ENCODE data around the gene ZACN. TPM values are rescaled to one million over a fixed set of nuclear protein-coding genes. Genes with fewer than 3 reads are reported as not detected.
A peak's percentile ranks its signal among the peaks of the same experiment; 100 is the strongest.

ZACN gene
- total and polyA plus RNA-seq, 12 donors, result 0.06 to 3.3 (median 0.19) TPM; not detected in 7

DNA sequence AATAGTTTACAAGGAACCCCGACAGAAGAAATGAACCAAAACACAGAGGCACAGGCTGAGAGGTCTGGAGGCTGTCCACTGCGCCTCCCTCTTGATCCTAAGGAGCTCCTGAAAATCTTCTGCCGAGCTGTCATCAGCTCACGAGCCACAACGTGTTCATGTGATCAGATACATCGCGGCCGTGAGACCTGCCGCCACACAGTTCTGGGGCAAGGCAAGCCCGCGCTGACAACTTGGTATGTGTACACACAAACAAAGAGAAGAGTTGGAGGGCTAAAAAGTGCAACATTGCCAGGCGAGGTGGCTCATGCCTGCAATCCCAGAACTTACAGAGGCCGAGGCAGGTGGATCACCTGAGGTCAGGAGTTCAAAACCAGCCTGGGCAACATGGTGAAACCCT is 17.0 kb downstream of the ZACN start:
- TF ChIP-seq, protein P1, sequence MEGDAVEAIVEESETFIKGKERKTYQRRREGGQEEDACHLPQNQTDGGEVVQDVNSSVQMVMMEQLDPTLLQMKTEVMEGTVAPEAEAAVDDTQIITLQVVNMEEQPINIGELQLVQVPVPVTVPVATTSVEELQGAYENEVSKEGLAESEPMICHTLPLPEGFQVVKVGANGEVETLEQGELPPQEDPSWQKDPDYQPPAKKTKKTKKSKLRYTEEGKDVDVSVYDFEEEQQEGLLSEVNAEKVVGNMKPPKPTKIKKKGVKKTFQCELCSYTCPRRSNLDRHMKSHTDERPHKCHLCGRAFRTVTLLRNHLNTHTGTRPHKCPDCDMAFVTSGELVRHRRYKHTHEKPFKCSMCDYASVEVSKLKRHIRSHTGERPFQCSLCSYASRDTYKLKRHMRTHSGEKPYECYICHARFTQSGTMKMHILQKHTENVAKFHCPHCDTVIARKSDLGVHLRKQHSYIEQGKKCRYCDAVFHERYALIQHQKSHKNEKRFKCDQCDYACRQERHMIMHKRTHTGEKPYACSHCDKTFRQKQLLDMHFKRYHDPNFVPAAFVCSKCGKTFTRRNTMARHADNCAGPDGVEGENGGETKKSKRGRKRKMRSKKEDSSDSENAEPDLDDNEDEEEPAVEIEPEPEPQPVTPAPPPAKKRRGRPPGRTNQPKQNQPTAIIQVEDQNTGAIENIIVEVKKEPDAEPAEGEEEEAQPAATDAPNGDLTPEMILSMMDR (IDR thresholded peaks at IDR 0.05), result no peak
- TF ChIP-seq POLR2A (IDR thresholded peaks at IDR 0.05), result no peak
- 87 to 94% (median 93%) methylated on average over 9 to 13 of the region's 13 CpGs for WGBS, 4 donors
- Histone ChIP-seq H3K4me3 (no peak overlapping the region), H3K27me3 (no peaks in the 10 kb centered on the region), H3K36me3 (replicated peaks in 1 of 2) (peaks cover 0 to 91% of the 10 kb centered on the region in 2 donors), H3K27ac (no peak overlapping the region), H3K9me3 (replicated peaks in 1 of 3) (no peaks in the 10 kb centered on the region), H3K4me1 (replicated peaks in 1 of 2) (no peaks in the 10 kb centered on the region)
- DNase-seq, result no peak
- intact Hi-C loops (cut with DNase I), result no loop called here

DNA sequence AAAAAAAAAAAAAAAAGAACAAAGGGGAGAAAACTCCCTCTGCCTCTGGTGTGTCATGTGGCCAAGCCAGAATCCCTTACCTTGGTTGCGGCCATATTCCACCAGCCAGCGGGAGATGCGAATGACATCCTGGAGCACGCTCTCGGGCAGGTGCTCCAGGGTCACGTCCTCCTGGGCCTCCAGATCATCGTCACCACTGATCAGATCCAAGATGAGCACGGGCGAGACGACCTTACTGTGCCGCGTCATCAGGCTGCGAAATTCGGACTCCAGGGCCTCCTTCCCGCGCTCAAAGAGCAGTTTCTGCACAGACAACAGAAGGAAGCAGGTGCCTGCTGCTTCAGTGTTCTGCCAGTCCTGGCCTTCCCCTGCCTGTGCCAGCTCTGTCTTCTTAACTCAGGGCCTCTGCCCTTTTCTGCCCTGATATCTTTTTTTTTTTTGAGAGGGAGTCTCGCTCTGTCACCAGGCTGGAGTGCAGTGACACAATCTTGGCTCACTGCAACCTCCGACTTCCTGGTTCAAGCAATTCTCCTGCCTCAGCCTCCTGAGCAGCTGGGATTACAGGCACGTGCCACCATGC is 18.8 kb downstream of the ZACN start:
- no peak overlapping the region for H3K27ac ChIP-seq
- peaks cover 4 to 7% of the 10 kb centered on the region in 2 donors for H3K4me1 ChIP-seq (replicated peaks in 1 of 2)
- intact Hi-C loops (cut with DNase I), result no loop called here
- DNase-seq, result no peak
- TF ChIP-seq POLR2A (IDR thresholded peaks at IDR 0.05), result no peak
- TF ChIP-seq, protein P1 (IDR thresholded peaks at IDR 0.05), result no peak
- no peak overlapping the region for H3K4me3 ChIP-seq
- H3K9me3 ChIP-seq (replicated peaks in 1 of 3), result no peaks in the 10 kb centered on the region
- H3K27me3 ChIP-seq, result no peaks in the 10 kb centered on the region
- peaks cover 0 to 88% of the 10 kb centered on the region in 2 donors for H3K36me3 ChIP-seq (replicated peaks in 1 of 2)
- WGBS, 4 donors, result 85 to 94% (median 92%) methylated on average over 13 to 19 of the region's 19 CpGs

GRCh38 chr17:76102944-76103273 is 23.9 kb downstream of the ZACN start:
- Histone ChIP-seq H3K27me3 (no peaks in the 10 kb centered on the region), H3K9me3 (replicated peaks in 1 of 3) (no peaks in the 10 kb centered on the region), H3K27ac (peak overlapping the region in 2 of 5 donors; percentile 72 to 83), H3K36me3 (replicated peaks in 1 of 2) (peaks cover 0 to 38% of the 10 kb centered on the region in 2 donors), H3K4me3 (peak overlapping the region; percentile 56 to 78 (median 72)), H3K4me1 (replicated peaks in 1 of 2) (peaks cover 13 to 15% of the 10 kb centered on the region in 2 donors)
- WGBS, 4 donors, result 0 to 7% (median 2%) methylated on average over 2 to 4 of the region's 4 CpGs
- no peak for DNase-seq
- intact Hi-C loops (cut with DNase I), result no loop called here
- TF ChIP-seq, protein P1 (IDR thresholded peaks at IDR 0.05), result no peak
- TF ChIP-seq POLR2A (IDR thresholded peaks at IDR 0.05), result no peak

DNA sequence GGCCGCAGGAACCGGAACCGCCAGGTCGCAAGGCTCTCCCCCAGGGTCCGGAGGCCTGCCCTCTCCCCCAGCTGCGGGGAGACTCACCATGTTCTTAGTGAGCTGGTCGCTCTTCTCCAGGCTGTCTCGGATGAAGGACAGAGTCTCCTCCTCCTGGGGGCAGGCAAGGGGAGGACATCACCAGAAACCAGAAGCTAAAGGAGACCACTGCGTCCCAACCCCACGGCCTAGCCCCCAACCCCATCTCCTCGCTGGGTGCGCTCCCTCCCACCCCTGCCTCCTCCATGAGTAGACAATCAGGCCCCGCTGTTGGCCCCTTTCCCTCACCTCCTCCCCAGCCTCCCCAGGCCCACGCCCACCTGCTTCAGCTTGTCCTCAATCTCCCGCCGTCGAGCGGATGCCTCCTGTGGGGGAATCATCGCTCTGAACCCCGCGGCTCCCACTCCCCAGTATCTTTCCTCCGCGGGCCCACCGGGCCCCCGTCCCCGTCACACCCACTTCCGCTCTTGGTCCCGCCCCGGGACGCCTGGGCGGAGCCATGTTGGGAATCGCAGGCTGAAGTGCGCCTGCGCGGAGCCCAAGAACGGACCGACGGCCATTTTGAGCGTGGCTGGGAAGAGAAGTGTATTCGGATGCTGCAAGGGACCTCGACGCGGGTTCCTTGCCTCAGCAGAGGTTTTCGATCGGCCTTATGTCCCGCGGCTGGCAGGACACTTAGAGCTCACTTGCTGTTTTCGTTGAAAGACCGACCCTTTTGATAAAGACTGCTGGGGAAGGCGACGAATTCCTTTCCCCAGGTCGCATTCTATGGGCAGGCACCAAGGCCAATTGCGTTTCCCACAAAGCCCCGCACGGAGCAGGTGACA is 24.5 kb downstream of the ZACN start, which contains the start of gene EXOC7:
EXOC7 (minus strand) TSS at position 514 of the 866 bp plus-strand sequence; CDS start at position 419, 95 bp downstream.
- peak in 1 of 2 donors; percentile 33 for TF ChIP-seq POLR2A (IDR thresholded peaks at IDR 0.05)
- TF ChIP-seq, protein P1 (IDR thresholded peaks at IDR 0.05), result peak in 2 of 6 experiments; percentile 12 to 26
- intact Hi-C loops (cut with DNase I), result no loop called here
- Histone ChIP-seq H3K9me3 (replicated peaks in 1 of 3) (no peaks in the 10 kb centered on the region), H3K27ac (peak within 1 kb of the TSS in 3 of 5 donors; percentile 38 to 83 (median 72)), H3K36me3 (replicated peaks in 1 of 2) (peaks cover 0 to 32% of the 10 kb centered on the region in 2 donors), H3K4me1 (replicated peaks in 1 of 2) (peaks cover 13 to 15% of the 10 kb centered on the region in 2 donors), H3K27me3 (no peaks in the 10 kb centered on the region), H3K4me3 (peak within 1 kb of the TSS; percentile 57 to 78 (median 72))
- peak; percentile 87 to 94 (median 92) for DNase-seq
- 0 to 7% (median 4%) methylated on average over 25 to 55 of the region's 55 CpGs for WGBS, 4 donors
